IPS-18c (cell line): ENCODE measurements around the gene MAPT.

Experiments
- H3K4me3 ChIP-seq: 2 replicates; pipeline ENCODE4 v1.7.0; 2013; ENCODE audit warnings: low read depth, mild to moderate bottlenecking, low read length, moderate library complexity; ENCODE audit not compliant: insufficient read depth
- H3K9me3 ChIP-seq: one replicate; pipeline ENCODE4 v1.6.1; 2013; ENCODE audit warnings: mild to moderate bottlenecking, low read length, moderate library complexity; ENCODE audit not compliant: control insufficient read depth, insufficient read depth

Gene MAPT

DNA sequence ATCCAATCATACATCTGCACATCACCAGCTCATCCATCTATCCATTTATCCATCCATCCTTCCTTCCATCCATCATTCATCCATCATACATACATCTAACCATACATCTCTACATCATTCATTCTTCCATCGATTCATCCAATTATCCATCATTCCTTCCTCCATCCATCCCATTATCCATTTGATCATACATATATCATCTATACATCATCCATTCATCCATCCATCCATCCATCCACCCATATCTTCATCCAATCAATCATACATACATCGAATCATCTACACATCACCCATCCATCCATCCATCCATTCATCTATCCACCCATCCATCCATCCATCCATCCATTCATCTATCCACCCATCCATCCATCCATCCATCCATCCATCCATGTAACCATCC lies 75.4 kb downstream of the MAPT start:
- Histone ChIP-seq H3K9me3 (no peaks in the 10 kb centered on the region), H3K4me3 (no peak overlapping the region)

DNA sequence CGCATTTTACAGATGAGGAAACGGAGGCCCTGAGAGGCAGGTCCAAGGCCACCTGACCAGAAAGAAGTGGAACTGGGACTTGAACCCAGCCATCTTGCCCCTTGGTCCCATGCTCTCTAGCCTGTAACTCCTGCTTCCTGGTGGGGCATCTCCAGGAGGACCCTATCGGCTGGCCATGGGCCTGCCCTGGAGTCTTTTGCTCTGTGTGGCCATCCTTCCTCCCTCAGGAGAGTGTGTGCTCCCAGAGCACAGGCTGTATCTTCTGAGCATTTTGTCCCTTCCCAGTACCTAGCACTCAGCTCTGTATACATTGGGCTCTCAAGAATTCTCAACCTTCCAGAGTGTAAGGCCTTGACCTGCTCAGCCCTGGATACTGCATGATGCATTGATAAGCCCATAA lies 76.3 kb downstream of the MAPT start:
- Histone ChIP-seq H3K4me3 (no peak overlapping the region), H3K9me3 (no peaks in the 10 kb centered on the region)

DNA sequence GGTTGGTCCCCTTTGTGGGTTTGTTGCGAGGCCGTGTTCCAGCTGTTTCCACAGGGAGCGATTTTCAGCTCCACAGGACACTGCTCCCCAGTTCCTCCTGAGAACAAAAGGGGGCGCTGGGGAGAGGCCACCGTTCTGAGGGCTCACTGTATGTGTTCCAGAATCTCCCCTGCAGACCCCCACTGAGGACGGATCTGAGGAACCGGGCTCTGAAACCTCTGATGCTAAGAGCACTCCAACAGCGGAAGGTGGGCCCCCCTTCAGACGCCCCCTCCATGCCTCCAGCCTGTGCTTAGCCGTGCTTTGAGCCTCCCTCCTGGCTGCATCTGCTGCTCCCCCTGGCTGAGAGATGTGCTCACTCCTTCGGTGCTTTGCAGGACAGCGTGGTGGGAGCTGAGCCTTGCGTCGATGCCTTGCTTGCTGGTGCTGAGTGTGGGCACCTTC lies 77.4 kb downstream of the MAPT start:
- Histone ChIP-seq H3K4me3 (no peak overlapping the region), H3K9me3 (no peaks in the 10 kb centered on the region)

DNA sequence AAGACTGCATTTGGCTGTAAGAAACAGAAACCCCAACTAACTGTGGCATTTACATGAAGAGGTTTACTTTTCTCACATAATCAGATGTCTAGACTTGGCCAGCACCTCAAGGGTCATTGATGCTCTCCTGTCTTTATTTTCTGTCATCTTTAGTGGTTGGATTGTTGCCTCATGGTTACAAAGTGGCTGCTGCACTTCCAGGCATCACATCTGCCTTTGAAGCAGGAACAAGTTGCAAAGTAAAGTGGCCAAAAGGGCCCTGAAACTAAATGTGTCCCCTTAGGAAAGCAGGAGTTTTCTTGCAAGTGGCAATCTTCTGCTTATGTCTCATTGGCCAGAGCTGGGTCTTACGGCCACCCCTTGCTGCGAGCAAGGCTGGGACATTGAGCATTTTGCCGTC lies 78.2 kb downstream of the MAPT start:
- H3K4me3 ChIP-seq = no peak overlapping the region
- no peaks in the 10 kb centered on the region for H3K9me3 ChIP-seq

DNA sequence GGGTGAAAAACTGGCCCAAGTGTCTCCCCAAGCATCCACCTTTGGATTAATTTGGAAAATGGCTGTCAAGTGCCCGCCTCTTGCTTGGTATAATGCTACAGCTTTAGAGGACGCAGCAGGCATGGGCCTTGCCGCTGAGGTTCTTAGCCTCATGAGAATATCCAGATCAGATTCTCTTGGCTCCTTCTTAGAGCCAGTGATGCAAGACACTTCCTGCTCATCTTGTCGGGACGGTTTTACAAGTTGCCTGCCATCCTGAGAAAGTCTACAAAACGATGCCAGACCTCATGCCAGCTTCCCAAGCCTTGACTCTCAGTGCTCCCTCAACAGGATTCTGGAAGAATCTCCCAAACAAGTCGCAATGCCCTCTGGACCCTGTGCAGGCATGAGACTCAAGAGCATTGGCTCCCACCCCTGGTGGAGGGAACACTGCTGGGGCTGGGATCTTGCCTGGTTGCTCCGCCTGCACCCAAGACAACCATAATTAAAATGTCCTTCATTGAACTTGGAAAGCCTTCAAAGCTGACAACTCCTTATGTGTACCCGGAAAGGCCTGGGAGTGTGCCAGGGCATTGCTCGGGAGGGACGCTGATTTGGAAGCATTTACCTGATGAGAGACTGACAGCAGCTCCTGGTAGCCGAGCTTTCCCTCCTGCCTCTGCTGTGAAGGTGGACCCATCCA lies 78.9 kb downstream of the MAPT start:
- Histone ChIP-seq H3K4me3 (no peak overlapping the region), H3K9me3 (no peaks in the 10 kb centered on the region)

DNA sequence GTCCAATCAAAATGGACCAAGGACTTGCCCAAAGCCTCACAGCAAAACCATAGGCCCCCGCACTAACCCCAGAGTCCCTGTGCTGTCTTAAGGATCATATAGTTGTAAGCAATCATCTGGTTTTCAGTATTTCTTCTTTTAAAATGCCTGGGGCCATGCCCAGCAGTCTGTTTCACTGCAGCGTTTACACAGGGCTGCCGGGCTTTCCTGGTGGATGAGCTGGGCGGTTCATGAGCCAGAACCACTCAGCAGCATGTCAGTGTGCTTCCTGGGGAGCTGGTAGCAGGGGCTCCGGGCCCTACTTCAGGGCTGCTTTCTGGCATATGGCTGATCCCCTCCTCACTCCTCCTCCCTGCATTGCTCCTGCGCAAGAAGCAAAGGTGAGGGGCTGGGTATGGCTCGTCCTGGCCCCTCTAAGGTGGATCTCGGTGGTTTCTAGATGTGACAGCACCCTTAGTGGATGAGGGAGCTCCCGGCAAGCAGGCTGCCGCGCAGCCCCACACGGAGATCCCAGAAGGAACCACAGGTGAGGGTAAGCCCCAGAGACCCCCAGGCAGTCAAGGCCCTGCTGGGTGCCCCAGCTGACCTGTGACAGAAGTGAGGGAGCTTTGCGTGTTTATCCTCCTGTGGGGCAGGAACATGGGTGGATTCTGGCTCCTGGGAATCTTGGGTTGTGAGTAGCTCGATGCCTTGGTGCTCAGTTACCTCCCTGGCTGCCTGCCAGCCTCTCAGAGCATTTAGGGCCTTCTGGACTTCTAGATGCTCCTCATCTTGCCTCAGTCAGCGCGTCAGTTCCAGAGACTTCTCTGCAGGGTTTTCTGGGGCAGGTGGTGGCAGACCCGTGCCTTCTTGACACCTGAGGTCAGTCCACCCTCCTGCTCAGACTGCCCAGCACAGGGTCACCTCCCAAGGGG lies 79.8 kb downstream of the MAPT start:
- Histone ChIP-seq H3K9me3 (no peaks in the 10 kb centered on the region), H3K4me3 (no peak overlapping the region)

DNA sequence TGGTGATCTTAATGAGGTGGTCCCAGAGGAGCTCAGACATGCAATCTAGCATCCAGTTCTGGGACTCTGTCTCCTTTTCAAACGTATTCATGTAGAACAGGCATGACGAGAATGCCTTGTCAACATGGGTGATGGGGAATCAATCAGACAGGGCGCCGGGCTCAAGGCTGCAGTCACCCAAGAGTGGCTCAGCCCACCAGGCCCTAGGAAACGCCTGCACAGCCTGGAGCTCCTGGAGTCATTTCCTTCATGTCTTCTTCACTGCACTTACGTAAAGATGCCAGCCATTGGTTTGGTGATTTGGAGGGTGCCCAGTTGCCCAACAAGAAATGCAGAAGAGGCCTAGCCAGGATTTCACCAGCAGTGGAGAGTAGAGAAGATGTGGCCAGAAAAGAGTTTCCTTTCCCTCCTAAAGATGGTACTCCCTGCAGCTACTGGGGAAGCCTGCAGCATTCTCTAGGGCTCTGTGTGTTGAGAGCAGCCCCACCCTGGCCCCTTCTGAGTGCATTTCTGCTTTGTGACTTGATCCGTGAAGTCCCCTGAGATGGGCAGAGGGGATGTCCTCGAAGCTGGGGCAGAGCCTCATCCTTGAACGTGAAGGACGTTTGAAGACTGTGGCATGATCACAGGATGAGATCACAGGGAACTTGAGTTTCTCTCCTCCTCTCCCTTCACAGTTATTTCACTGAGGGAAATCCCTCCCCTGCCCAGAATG lies 80.7 kb downstream of the MAPT start:
- Histone ChIP-seq H3K4me3 (no peak overlapping the region), H3K9me3 (no peaks in the 10 kb centered on the region)

DNA sequence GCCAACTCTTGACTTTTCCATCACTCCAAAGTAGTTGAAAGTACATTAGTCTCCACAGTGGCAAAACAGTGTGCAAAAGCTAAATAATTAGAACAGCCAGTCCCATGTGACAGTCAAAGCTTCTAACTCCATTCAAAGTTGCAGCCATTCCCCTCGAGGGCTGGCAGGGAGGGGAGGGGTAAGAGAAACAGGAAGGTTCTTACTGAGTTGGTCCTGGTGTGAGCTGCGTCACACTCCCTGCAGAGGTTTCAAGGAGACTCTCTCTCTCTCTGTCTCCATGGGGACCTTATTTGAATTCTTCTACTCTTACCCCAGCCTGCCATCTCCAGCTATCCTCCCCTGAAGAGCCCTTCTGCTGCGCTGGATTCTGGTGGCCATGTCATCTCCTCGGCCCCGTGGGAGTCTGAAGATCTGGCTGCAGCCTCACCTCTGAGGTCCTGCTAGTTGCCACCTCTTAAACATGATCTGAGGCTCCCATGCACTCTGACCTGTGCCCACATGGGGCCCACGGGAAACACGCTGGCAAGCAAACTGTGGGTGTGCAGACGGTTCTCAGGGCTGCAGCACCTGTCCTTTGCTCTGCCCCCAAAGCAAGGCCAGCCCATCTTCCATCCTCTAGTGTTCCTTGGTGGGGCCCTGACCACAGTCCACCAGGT lies 81.4 kb downstream of the MAPT start:
- Histone ChIP-seq H3K9me3 (no peaks in the 10 kb centered on the region), H3K4me3 (no peak overlapping the region)

DNA sequence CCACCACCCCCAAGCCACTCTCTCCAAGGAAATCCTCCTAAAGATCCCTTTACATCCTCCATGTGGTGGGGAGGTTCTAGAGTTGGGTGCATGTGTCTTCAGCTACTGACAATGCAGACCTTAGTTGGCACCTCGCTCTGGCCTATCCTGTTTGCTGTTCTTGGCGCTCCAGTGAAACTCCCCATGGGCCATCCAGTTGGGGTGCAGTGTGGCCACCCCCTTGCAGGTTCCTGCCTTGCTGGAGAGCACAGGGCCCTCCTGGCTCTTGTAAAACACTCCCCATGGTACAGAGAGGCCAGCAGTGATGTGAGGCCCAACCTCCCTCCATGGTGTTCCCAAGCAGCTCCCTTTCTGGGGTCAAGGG lies 82.0 kb downstream of the MAPT start:
- Histone ChIP-seq H3K4me3 (no peak overlapping the region), H3K9me3 (no peaks in the 10 kb centered on the region)

DNA sequence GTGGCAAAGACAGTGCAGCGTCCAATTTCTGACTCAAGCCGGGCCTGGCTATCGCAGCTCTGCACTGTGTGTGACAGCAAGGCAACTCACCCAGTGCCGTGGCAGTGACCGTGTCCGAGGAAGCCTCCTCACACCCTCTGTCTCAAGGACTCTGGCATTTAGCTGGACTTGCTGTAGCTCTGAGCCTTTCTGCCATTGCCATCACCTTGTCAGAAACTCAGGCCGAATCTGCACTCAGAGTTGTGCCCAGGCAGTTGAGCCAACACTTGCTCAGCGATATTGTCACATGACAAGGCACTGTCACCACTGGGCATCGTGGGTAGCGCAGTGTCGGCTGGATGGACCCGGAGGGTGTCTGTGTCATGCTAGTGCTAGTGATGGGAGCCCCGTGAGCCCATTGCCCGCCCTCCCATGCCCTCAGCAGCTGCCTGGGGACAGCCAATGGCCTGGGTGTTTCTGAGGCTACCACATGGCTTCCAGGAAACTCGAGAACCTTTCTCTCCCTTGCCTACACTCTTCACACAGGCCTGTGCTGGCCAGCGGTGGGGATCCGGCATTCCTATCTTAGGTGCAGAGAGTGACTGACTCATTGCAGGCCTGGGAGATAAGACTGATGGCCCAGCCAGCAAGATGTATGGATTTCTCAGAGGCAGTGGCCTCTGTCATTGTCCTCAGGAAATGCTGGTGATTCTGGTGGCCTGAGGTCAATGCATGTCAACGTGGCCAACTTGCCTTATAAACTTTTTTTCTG lies 82.6 kb downstream of the MAPT start:
- Histone ChIP-seq H3K4me3 (no peak overlapping the region), H3K9me3 (no peaks in the 10 kb centered on the region)

DNA sequence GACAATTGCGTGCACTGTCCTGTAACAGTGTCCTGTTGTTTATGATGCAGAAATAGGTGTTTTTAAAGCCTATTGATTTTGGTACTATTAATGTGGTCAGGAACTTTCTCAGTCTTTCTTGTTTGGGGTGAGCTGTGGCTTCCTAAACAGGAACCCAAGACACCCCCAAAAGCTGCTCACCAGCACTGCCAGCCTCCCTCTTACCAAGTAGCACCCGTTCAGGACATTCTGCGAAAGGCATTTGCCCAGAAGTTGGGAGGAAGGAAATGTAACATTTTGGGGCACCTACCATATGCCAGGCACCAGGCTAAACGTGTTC lies 83.1 kb downstream of the MAPT start:
- H3K9me3 ChIP-seq = no peaks in the 10 kb centered on the region

DNA sequence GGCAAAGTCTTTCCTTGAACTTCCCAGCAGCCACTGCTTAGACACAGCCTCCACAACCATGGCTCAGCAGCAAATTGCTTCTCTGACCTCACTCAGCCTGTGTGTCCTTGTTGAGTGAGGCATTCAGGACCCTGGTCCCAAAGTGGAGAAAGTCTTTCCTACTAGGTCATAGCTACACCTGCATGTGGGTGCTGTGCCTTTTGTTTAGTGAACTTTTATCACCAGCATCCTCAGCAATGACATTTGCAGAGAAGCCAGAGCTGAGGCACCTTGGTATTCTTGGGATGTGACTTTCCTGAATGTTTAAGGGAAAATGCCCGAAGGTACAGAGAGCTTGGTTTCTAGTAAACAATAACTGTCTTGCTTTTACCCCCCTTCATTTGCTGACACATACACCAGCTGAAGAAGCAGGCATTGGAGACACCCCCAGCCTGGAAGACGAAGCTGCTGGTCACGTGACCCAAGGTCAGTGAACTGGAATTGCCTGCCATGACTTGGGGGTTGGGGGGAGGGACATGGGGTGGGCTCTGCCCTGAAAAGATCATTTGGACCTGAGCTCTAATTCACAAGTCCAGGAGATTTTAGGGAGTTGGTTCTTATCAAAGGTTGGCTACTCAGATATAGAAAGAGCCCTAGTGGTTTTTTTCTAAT lies 83.7 kb downstream of the MAPT start:
- Histone ChIP-seq H3K4me3 (no peak overlapping the region), H3K9me3 (no peaks in the 10 kb centered on the region)

More for the DNA sequence above, 83.1 kb downstream of the MAPT start:
- no peak overlapping the region for H3K4me3 ChIP-seq

DNA sequence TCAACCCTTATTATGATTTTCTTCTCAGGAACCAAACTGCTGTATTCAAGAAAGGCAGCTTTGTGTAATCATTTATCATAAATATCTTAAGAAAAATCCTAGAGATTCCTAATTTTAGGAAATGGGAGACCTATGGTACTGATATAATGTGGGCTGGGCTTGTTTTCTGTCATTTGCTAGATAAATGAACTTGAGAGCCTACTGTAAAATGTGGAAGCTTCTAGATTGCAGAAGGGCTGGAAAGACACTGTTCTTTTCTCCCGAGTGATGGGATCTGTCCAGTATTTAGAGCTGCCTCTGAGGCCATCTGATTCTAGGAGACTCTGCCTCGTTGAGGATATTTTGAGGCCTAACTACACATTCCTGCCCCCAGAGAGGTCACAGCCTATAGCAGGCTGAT lies 84.8 kb downstream of the MAPT start:
- Histone ChIP-seq H3K9me3 (no peaks in the 10 kb centered on the region), H3K4me3 (no peak overlapping the region)

DNA sequence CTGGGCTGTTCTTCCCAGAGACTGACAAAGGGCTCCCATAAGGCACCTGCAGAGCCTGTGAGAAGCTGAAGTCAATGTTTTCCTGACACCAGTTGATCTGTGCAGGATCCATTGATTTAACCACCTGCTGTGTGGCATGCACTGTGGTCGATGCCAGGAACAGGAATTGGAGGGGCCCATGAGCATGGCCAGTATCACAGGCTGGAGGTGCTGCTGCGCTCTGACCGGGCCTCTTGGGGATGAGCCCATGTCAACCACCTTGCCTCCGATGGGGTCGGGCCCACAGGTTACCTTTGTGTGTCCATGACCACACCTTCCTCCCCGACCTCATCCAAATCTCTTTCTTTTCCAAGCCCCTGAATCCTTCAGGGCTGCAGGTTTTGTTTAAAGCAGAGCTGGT lies 86.5 kb downstream of the MAPT start:
- Histone ChIP-seq H3K9me3 (no peaks in the 10 kb centered on the region), H3K4me3 (no peak overlapping the region)

DNA sequence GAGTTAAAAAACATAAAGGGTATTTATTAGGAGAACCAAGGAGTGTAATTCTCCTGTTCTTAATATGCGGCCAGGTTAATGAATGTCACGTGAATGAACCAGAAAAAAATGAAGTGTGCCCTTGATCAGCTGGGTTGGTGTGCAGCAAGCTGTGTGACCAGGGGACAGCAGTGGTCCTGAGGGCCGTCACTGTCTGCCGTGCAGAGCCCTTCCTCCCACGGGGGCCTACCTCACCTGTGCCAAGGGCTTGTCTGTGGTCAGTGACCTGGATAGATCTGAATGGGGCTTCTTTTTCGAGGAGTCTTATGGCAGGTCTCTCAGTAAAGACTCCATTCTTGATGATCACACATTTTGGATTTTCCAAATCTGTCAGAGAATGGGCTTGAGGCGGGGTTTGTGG lies 87.0 kb downstream of the MAPT start:
- H3K9me3 ChIP-seq = no peaks in the 10 kb centered on the region
- no peak overlapping the region for H3K4me3 ChIP-seq

DNA sequence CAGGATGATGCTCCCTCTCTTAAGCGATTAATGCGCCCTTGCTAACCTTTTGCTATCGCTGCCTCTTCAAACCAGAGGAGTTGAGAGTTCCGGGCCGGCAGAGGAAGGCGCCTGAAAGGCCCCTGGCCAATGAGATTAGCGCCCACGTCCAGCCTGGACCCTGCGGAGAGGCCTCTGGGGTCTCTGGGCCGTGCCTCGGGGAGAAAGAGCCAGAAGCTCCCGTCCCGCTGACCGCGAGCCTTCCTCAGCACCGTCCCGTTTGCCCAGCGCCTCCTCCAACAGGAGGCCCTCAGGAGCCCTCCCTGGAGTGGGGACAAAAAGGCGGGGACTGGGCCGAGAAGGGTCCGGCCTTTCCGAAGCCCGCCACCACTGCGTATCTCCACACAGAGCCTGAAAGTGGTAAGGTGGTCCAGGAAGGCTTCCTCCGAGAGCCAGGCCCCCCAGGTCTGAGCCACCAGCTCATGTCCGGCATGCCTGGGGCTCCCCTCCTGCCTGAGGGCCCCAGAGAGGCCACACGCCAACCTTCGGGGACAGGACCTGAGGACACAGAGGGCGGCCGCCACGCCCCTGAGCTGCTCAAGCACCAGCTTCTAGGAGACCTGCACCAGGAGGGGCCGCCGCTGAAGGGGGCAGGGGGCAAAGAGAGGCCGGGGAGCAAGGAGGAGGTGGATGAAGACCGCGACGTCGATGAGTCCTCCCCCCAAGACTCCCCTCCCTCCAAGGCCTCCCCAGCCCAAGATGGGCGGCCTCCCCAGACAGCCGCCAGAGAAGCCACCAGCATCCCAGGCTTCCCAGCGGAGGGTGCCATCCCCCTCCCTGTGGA lies 88.6 kb downstream of the MAPT start:
- no peaks in the 10 kb centered on the region for H3K9me3 ChIP-seq
- H3K4me3 ChIP-seq = no peak overlapping the region
